Testis (tissue), 5 donors: Measurements from ENCODE around the gene METTL4. TPM values are rescaled to one million over a fixed set of nuclear protein-coding genes. Genes with fewer than 3 reads are reported as not detected.

ENCODE experiments used
- DNase-seq: peaks from one replicate; pipeline ENCODE4 v3.0.0-alpha.2; 2019
- H3K27ac ChIP-seq, 2 donors: fragments of 200-600 bp; sonication (generic); one replicate each; pipeline ENCODE4 v1.5.1; 2019
- H3K27me3 ChIP-seq: fragments of 200-600 bp; sonication (generic); one replicate; pipeline ENCODE4 v1.5.1; 2019
- H3K36me3 ChIP-seq: fragments of 200-600 bp; sonication (generic); one replicate; pipeline ENCODE4 v1.5.1; 2017; ENCODE audit warnings: low read depth; ENCODE audit errors: missing control alignments
- H3K4me1 ChIP-seq: fragments of 200-600 bp; sonication (generic); one replicate; pipeline ENCODE4 v1.5.1; 2019
- H3K4me3 ChIP-seq, 2 donors: fragments of 200-600 bp; sonication (generic); one replicate each; pipeline ENCODE4 v1.5.1; 2017 to 2019
- H3K9me3 ChIP-seq: fragments of 200-600 bp; sonication (generic); one replicate; pipeline ENCODE4 v1.5.1; 2017
- CTCF ChIP-seq, 3 experiments: fragments of 450-650 bp in 2 of 3; fragments of 200-600 bp in 1 of 3; sonication (generic) in 1 of 3; IDR thresholded peaks; one replicate each; pipeline ENCODE4 v1.5.1; 2016 to 2019; ENCODE audit warnings: antibody characterized with exemption in 3 of 3, mild to moderate bottlenecking in 2 of 3, moderate library complexity in 1 of 3
- POLR2A ChIP-seq: fragments of 450-650 bp; IDR thresholded peaks from one replicate; pipeline ENCODE4 v1.6.1; 2017; ENCODE audit warnings: antibody characterized with exemption, mild to moderate bottlenecking, moderate library complexity
- WGBS, 2 donors: methylation state at CpG; one replicate each; pipeline ENCODE4 v1.1.5; 2018; 5-methylcytosine and 5-hydroxymethylcytosine counted together
- intact Hi-C: fragments of 100-400 bp; cut with DNase I; formaldehyde crosslinking; loops from one replicate; pipeline ENCODE4 v1.15.1; 2023; ENCODE audit warnings: low total_unique reads
- long read RNA-seq, 2 donors: transcript quantifications; one replicate each; lab custom pipeline, GENCODE V29; 2026
- polyA plus RNA-seq: library from polyadenylated mRNA; stranded (reverse); fragments of 350-450 nt; fragmentation: Illumina TruSeq; extraction: RNeasy Lipid Tissue Mini Kit (QIAGEN cat#74804); gene quantifications from one replicate; pipeline ENCODE4 v1.2.3, GENCODE V29; 2014; ENCODE audit warnings: low read depth, low replicate concordance; ENCODE audit not compliant: insufficient read depth
- total RNA-seq, 2 donors: library from RNA; depleted of rRNA; stranded (reverse); fragments of >200 nt; gene quantifications; one replicate each; pipeline ENCODE4 v1.2.3, GENCODE V29; 2016

Gene METTL4
- total RNA-seq (10 to 100 TPM; 11.3 to 12.6 TPM), polyA plus RNA-seq (12.4 TPM)
- long read RNA-seq, donor 1, partial matches to known transcripts = 8 of 12 reads
- long read RNA-seq, donor 1, other reads (novel, unspliced or antisense) = 0 of 12 reads
- long read RNA-seq, donor 2, partial matches to known transcripts = 6 of 9 reads
- long read RNA-seq, donor 2, other reads (novel, unspliced or antisense) = 0 of 9 reads

GRCh38 chr18:2571200-2572170, at the start of gene METTL4, which contains the start of gene NDC80:
METTL4 (minus strand) TSS chr18:2571505; CDS start chr18:2567216, 4,289 bp downstream.
NDC80 (plus strand) TSS chr18:2571557; CDS start chr18:2572986, 1,429 bp downstream.
- Histone ChIP-seq H3K27ac (peak within 1 kb of the TSS; percentile 97 to 100), H3K4me1 (peaks cover 12% of the 10 kb centered on the region), H3K36me3 (no peaks in the 10 kb centered on the region), H3K4me3 (peak within 1 kb of the TSS; percentile 79 to 90), H3K27me3 (no peaks in the 10 kb centered on the region), H3K9me3 (no peaks in the 10 kb centered on the region)
- DNase-seq = peak; percentile 88
- WGBS, 2 donors = 0 to 1% methylated on average over 39 to 55 of the region's 55 CpGs
- intact Hi-C loops = no loop called here
- TF ChIP-seq CTCF (IDR thresholded peaks at IDR 0.05) (peak in 1 of 3 experiments; percentile 9), POLR2A (no peak)

GRCh38 chr18:2618009-2618408, 46.7 kb upstream of the METTL4 start:
- no peaks in the 10 kb centered on the region for H3K27me3 ChIP-seq

GRCh38 chr18:2617401-2617998, 46.2 kb upstream of the METTL4 start:
- Histone ChIP-seq H3K36me3 (no peaks in the 10 kb centered on the region), H3K4me3 (no peak overlapping the region), H3K9me3 (no peaks in the 10 kb centered on the region), H3K27me3 (no peaks in the 10 kb centered on the region), H3K4me1 (no peaks in the 10 kb centered on the region), H3K27ac (no peak overlapping the region)
- no peak for TF ChIP-seq CTCF (IDR thresholded peaks at IDR 0.05)
- TF ChIP-seq POLR2A = no peak
- no peak for DNase-seq
- intact Hi-C loops = no loop called here
- 52 to 62% methylated on average over 4 of the region's 4 CpGs for WGBS, 2 donors

More at GRCh38 chr18:2618009-2618408, 46.7 kb upstream of the METTL4 start:
- Histone ChIP-seq H3K9me3 (no peaks in the 10 kb centered on the region), H3K27ac (no peak overlapping the region), H3K4me1 (no peaks in the 10 kb centered on the region), H3K4me3 (no peak overlapping the region), H3K36me3 (no peaks in the 10 kb centered on the region)
- TF ChIP-seq CTCF (IDR thresholded peaks at IDR 0.05) (no peak), POLR2A (no peak)
- intact Hi-C loops = no loop called here
- 95 to 96% methylated on average over 4 of the region's 4 CpGs for WGBS, 2 donors
- no peak for DNase-seq

GRCh38 chr18:2612996-2613395, 41.7 kb upstream of the METTL4 start:
- WGBS, 2 donors = 92 to 95% methylated on average over 1 of the region's 1 CpG
- no peak for TF ChIP-seq POLR2A
- H3K36me3 ChIP-seq = no peaks in the 10 kb centered on the region
- H3K4me3 ChIP-seq = no peak overlapping the region
- no peaks in the 10 kb centered on the region for H3K27me3 ChIP-seq
- H3K27ac ChIP-seq = no peak overlapping the region
- H3K9me3 ChIP-seq = no peaks in the 10 kb centered on the region
- H3K4me1 ChIP-seq = no peaks in the 10 kb centered on the region
- DNase-seq = no peak
- intact Hi-C loops = no loop called here

- H3K4me3 ChIP-seq = no peak overlapping the region
- H3K9me3 ChIP-seq = no peaks in the 10 kb centered on the region
- intact Hi-C loops = no loop called here
- TF ChIP-seq POLR2A (no peak), CTCF (IDR thresholded peaks at IDR 0.05) (no peak)
- no peaks in the 10 kb centered on the region for H3K27me3 ChIP-seq
- DNase-seq = no peak
- WGBS, 2 donors = 86 to 88% methylated on average over 5 of the region's 5 CpGs
- H3K27ac ChIP-seq = no peak overlapping the region
- H3K36me3 ChIP-seq = no peaks in the 10 kb centered on the region
- H3K4me1 ChIP-seq = no peaks in the 10 kb centered on the region
Observed at GRCh38 chr18:2610549-2610948, 39.2 kb upstream of the METTL4 start.
